SK-N-SH treated with all-trans-retinoic acid at 6 μM for 48 hours (cell line): ENCODE data around the gene UQCRC2.

Source experiments
- ATAC-seq: fragments of 200-7000 bp; cut with Tn5 transposase; 3 replicates; pipeline ENCODE4 v1.9.1; 2020; ENCODE audit warnings: mild to moderate bottlenecking, moderate library complexity
- ARNTL ChIP-seq: fragments of 450-650 bp; formaldehyde crosslinking; IDR thresholded peaks from 2 replicates; pipeline ENCODE4 v1.5.0; 2020; ENCODE audit warnings: low read depth, mild to moderate bottlenecking, moderate library complexity, borderline replicate concordance
- BACH2 ChIP-seq: fragments of 250-450 bp; sonication (Bioruptor Pico); IDR thresholded peaks from 2 replicates; pipeline ENCODE4 v1.9.0; 2021; ENCODE audit warnings: mild to moderate bottlenecking, borderline replicate concordance
- ESRRG ChIP-seq: fragments of 250-450 bp; sonication (Bioruptor Pico); IDR thresholded peaks from 2 replicates; pipeline ENCODE4 v1.6.1; 2021; ENCODE audit warnings: mild to moderate bottlenecking
- GLIS3 ChIP-seq: fragments of 250-450 bp; sonication (Bioruptor Pico); IDR thresholded peaks from 2 replicates; pipeline ENCODE4 v1.5.0; 2020; ENCODE audit warnings: mild to moderate bottlenecking, moderate library complexity
- ISL1 ChIP-seq: fragments of 250-450 bp; sonication (Bioruptor Pico); IDR thresholded peaks from 2 replicates; pipeline ENCODE4 v2.1.2; 2022; ENCODE audit warnings: mild to moderate bottlenecking, moderate library complexity
- OSR1 ChIP-seq: fragments of 250-450 bp; sonication (Bioruptor Pico); IDR thresholded peaks from 2 replicates; pipeline ENCODE4 v1.8.0; 2022; ENCODE audit warnings: moderate library complexity, mild to moderate bottlenecking, inconsistent platforms
- PPARA ChIP-seq: fragments of 250-450 bp; sonication (Bioruptor Pico); IDR thresholded peaks from 2 replicates; pipeline ENCODE4 v1.5.0; 2020; ENCODE audit warnings: mild to moderate bottlenecking, borderline replicate concordance
- RARB ChIP-seq: fragments of 250-450 bp; sonication (Bioruptor Pico); IDR thresholded peaks from 2 replicates; pipeline ENCODE4 v1.8.0; 2021; ENCODE audit warnings: mild to moderate bottlenecking, moderate library complexity
- SNAI2 ChIP-seq: fragments of 250-450 bp; sonication (Bioruptor Pico); IDR thresholded peaks from 2 replicates; pipeline ENCODE4 v1.5.0; 2020; ENCODE audit warnings: mild to moderate bottlenecking, moderate library complexity
- TCF4 ChIP-seq: fragments of 250-450 bp; sonication (Bioruptor Pico); IDR thresholded peaks from 2 replicates; pipeline ENCODE4 v1.8.0; 2021; ENCODE audit warnings: mild to moderate bottlenecking, moderate library complexity, borderline replicate concordance
- TOX ChIP-seq: fragments of 250-450 bp; sonication (Bioruptor Pico); IDR thresholded peaks from 2 replicates; pipeline ENCODE4 v1.8.0; 2021; ENCODE audit warnings: mild to moderate bottlenecking, moderate library complexity, borderline replicate concordance
- TSHZ2 ChIP-seq: fragments of 250-450 bp; sonication (Bioruptor Pico); IDR thresholded peaks from 2 replicates; pipeline ENCODE4 v1.5.0; 2020; ENCODE audit warnings: mild to moderate bottlenecking, moderate library complexity
- ZC3H10 ChIP-seq: fragments of 250-450 bp; sonication (Bioruptor Pico); IDR thresholded peaks from 2 replicates; pipeline ENCODE4 v1.5.1; 2021; ENCODE audit warnings: mild to moderate bottlenecking, moderate library complexity
- ZFP3 ChIP-seq: fragments of 250-450 bp; sonication (Bioruptor Pico); IDR thresholded peaks from 2 replicates; pipeline ENCODE4 v1.5.0; 2020; ENCODE audit warnings: mild to moderate bottlenecking, moderate library complexity
- ZFP30 ChIP-seq: fragments of 450-650 bp; formaldehyde crosslinking; IDR thresholded peaks from 2 replicates; pipeline ENCODE4 v1.5.0; 2022; ENCODE audit warnings: mild to moderate bottlenecking, moderate library complexity
- ZNF565 ChIP-seq: fragments of 450-650 bp; formaldehyde crosslinking; conservative IDR thresholded peaks from 2 replicates; pipeline ENCODE4 v1.5.0; 2020; ENCODE audit warnings: low read depth, mild to moderate bottlenecking, moderate library complexity
- ZNF70 ChIP-seq: fragments of 450-650 bp; formaldehyde crosslinking; IDR thresholded peaks from 2 replicates; pipeline ENCODE4 v1.5.0; 2020; ENCODE audit warnings: mild to moderate bottlenecking, moderate library complexity
- ZNF8 ChIP-seq: fragments of 450-650 bp; formaldehyde crosslinking; IDR thresholded peaks from 2 replicates; pipeline ENCODE4 v1.5.0; 2020; ENCODE audit warnings: mild to moderate bottlenecking, moderate library complexity
- TF ChIP-seq, protein P1 (sequence below): fragments of 250-450 bp; sonication (Bioruptor Pico); IDR thresholded peaks from 2 replicates; pipeline ENCODE4 v1.8.0; 2020; ENCODE audit warnings: mild to moderate bottlenecking, moderate library complexity, borderline replicate concordance
- TF ChIP-seq, protein P2 (sequence below): fragments of 250-450 bp; sonication (Bioruptor Pico); IDR thresholded peaks from 2 replicates; pipeline ENCODE4 v1.5.1; 2020; ENCODE audit warnings: low read depth, mild to moderate bottlenecking, moderate library complexity
- TF ChIP-seq, protein P3 (sequence below): fragments of 250-450 bp; sonication (Bioruptor Pico); IDR thresholded peaks from 2 replicates; pipeline ENCODE4 v1.8.0; 2021; ENCODE audit warnings: low read depth, mild to moderate bottlenecking, moderate library complexity, borderline replicate concordance

Gene UQCRC2

DNA sequence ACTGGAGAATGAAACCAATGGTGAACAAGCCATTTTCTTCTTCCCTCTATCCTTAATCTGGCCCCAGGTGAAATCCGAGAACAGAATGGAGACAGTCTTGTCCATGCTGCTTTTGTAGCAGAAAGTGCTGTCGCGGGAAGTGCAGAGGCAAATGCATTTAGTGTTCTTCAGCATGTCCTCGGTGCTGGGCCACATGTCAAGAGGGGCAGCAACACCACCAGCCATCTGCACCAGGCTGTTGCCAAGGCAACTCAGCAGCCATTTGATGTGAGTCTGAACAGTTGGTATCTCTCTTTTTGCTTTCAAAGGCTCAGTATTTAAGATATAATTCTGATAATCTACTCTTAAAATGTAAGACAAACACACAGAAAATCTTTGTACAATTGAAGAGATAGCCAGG lies 18.7 kb downstream of the UQCRC2 start:
- no peak for ATAC-seq
- TF ChIP-seq ZNF8 (CRISPR knock-in tag) = no peak
- TF ChIP-seq, protein P1, sequence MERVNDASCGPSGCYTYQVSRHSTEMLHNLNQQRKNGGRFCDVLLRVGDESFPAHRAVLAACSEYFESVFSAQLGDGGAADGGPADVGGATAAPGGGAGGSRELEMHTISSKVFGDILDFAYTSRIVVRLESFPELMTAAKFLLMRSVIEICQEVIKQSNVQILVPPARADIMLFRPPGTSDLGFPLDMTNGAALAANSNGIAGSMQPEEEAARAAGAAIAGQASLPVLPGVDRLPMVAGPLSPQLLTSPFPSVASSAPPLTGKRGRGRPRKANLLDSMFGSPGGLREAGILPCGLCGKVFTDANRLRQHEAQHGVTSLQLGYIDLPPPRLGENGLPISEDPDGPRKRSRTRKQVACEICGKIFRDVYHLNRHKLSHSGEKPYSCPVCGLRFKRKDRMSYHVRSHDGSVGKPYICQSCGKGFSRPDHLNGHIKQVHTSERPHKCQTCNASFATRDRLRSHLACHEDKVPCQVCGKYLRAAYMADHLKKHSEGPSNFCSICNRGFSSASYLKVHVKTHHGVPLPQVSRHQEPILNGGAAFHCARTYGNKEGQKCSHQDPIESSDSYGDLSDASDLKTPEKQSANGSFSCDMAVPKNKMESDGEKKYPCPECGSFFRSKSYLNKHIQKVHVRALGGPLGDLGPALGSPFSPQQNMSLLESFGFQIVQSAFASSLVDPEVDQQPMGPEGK (CRISPR knock-in tag) = no peak
- TF ChIP-seq GLIS3 = no peak
- TF ChIP-seq ZNF70 = no peak
- no peak for TF ChIP-seq SNAI2 (CRISPR knock-in tag)
- no peak for TF ChIP-seq RARB
- no peak for TF ChIP-seq ZNF565
- TF ChIP-seq OSR1 (CRISPR knock-in tag) = no peak
- no peak for TF ChIP-seq TOX
- TF ChIP-seq, protein P2, sequence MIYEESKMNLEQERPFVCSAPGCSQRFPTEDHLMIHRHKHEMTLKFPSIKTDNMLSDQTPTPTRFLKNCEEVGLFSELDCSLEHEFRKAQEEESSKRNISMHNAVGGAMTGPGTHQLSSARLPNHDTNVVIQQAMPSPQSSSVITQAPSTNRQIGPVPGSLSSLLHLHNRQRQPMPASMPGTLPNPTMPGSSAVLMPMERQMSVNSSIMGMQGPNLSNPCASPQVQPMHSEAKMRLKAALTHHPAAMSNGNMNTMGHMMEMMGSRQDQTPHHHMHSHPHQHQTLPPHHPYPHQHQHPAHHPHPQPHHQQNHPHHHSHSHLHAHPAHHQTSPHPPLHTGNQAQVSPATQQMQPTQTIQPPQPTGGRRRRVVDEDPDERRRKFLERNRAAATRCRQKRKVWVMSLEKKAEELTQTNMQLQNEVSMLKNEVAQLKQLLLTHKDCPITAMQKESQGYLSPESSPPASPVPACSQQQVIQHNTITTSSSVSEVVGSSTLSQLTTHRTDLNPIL (CRISPR knock-in tag) = no peak
- TF ChIP-seq BACH2 (CRISPR knock-in tag) = no peak
- no peak for TF ChIP-seq ARNTL (CRISPR knock-in tag)
- TF ChIP-seq, protein P3, sequence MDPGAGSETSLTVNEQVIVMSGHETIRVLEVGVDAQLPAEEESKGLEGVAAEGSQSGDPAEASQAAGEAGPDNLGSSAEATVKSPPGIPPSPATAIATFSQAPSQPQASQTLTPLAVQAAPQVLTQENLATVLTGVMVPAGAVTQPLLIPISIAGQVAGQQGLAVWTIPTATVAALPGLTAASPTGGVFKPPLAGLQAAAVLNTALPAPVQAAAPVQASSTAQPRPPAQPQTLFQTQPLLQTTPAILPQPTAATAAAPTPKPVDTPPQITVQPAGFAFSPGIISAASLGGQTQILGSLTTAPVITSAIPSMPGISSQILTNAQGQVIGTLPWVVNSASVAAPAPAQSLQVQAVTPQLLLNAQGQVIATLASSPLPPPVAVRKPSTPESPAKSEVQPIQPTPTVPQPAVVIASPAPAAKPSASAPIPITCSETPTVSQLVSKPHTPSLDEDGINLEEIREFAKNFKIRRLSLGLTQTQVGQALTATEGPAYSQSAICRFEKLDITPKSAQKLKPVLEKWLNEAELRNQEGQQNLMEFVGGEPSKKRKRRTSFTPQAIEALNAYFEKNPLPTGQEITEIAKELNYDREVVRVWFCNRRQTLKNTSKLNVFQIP (CRISPR knock-in tag) = no peak
- TF ChIP-seq ZFP3 (CRISPR knock-in tag) = no peak

DNA sequence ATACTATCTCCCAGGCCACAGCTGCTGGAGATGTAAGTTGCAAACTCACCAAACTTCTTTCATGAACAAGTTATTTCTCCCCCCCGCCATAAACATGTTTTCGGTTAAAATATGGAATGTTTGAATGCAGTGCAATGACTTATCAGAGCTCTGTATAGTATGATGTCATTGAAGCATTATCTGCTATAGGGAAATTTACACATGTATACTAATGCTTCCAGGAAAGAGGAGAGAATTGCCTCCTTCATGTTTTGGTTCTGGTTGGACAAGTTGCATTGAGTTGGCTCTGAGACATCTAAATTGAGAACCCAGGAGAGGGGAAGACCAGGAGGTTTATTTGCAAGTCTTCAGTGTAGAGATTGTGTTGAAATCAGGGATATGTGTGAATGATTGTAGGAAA lies 20.8 kb downstream of the UQCRC2 start:
- TF ChIP-seq ARNTL (CRISPR knock-in tag) (no peak), ZFP30 (CRISPR knock-in tag) (no peak), PPARA (CRISPR knock-in tag) (no peak)
- TF ChIP-seq, all 23 proteins: peak for 0
- no peak for ATAC-seq

- TF ChIP-seq TOX (no peak), ZC3H10 (CRISPR knock-in tag) (no peak), SNAI2 (CRISPR knock-in tag) (no peak), BACH2 (CRISPR knock-in tag) (no peak), RARB (no peak), ZNF70 (no peak), ISL1 (CRISPR knock-in tag) (no peak)
- TF ChIP-seq, protein P1 (CRISPR knock-in tag) = no peak
- TF ChIP-seq, all 23 proteins: peak for 0
- no peak for ATAC-seq
Observed at GRCh38 chr16:21980032-21980431, 26.9 kb downstream of the UQCRC2 start.

GRCh38 chr16:21982108-21982507 lies 28.9 kb downstream of the UQCRC2 start:
- TF ChIP-seq ZC3H10 (CRISPR knock-in tag) (no peak), ZNF565 (no peak), SNAI2 (CRISPR knock-in tag) (no peak), ESRRG (CRISPR knock-in tag) (no peak), ZFP3 (CRISPR knock-in tag) (no peak), TOX (no peak), ZNF70 (no peak), RARB (no peak), PPARA (CRISPR knock-in tag) (no peak), BACH2 (CRISPR knock-in tag) (no peak), TSHZ2 (no peak), TCF4 (CRISPR knock-in tag) (no peak)
- TF ChIP-seq, protein P1 (CRISPR knock-in tag) = no peak
- TF ChIP-seq, protein P2 (CRISPR knock-in tag) = no peak
- no peak for ATAC-seq
